Body of pancreas (tissue), 4 donors: Measurements from ENCODE around the gene TACR1. TPM values are rescaled to one million over a fixed set of nuclear protein-coding genes. Genes with fewer than 3 reads are reported as not detected.
A peak's percentile ranks its signal among the peaks of the same experiment; 100 is the strongest.

Source experiments
- ATAC-seq: fragments of 150-250 bp; one replicate; pipeline ENCODE4 v1.9.1; 2016
- DNase-seq, 4 donors: peaks; one replicate each; pipeline ENCODE4 v3.0.0-alpha.2; 2019
- H3K27ac ChIP-seq, 4 donors: fragments of 200-600 bp; sonication (generic); 1 replicate in 3 of 4; 2 replicates in 1 of 4; pipeline versions ENCODE4 v1.5.1 to v1.6.1; 2016 to 2019; ENCODE audit warnings: mild to moderate bottlenecking in 1 of 4, mixed read lengths in 1 of 4, moderate library complexity in 1 of 4
- H3K27me3 ChIP-seq, 2 donors: fragments of 200-600 bp; sonication (generic); one replicate each; pipeline ENCODE4 v1.6.0; 2016; ENCODE audit warnings: mild to moderate bottlenecking in 1 of 2
- H3K36me3 ChIP-seq, 2 donors: fragments of 200-600 bp; sonication (generic); replicated peaks in 1 of 2; 2 replicates each; pipeline ENCODE4 v1.5.1; 2016; ENCODE audit warnings: low read depth in 2 of 2; ENCODE audit not compliant: insufficient read depth in 1 of 2
- H3K4me1 ChIP-seq: fragments of 200-600 bp; sonication (generic); one replicate; pipeline ENCODE4 v1.6.0; 2016
- H3K4me3 ChIP-seq, 2 donors: fragments of 200-600 bp; sonication (generic); 1 replicate in 1 of 2; 2 replicates in 1 of 2; pipeline ENCODE4 v1.5.1; 2016 to 2019
- H3K9me3 ChIP-seq, 3 donors: fragments of 200-600 bp; sonication (generic); 1 replicate in 2 of 3; 2 replicates in 1 of 3; pipeline ENCODE4 v1.5.1; 2016
- POLR2A ChIP-seq, 3 donors: fragments of 450-650 bp; IDR thresholded peaks; one replicate each; pipeline ENCODE4 v1.6.1; 2016; ENCODE audit warnings: antibody characterized with exemption in 3 of 3, mild to moderate bottlenecking in 2 of 3
- whole genome bisulfite sequencing, 2 donors: methylation state at CpG; one replicate each; pipeline ENCODE4 v1.1.5; 2017; 5-methylcytosine and 5-hydroxymethylcytosine counted together
- intact Hi-C: fragments of 100-400 bp; cut with DNase I; formaldehyde crosslinking; loops from one replicate; pipeline ENCODE4 v1.15.1; 2023
- total RNA-seq, 2 donors: library from RNA; depleted of rRNA; stranded (reverse); fragments of >200 nt; gene quantifications; one replicate each; pipeline ENCODE4 v1.1.0, GENCODE V29; 2016
- TF ChIP-seq, protein P1 (sequence below), 7 experiments: fragments of 450-650 bp in 4 of 7; fragments of 200-600 bp in 3 of 7; sonication (generic) in 3 of 7; IDR thresholded peaks; one replicate each; pipeline ENCODE4 v1.5.1; 2016 to 2019; ENCODE audit warnings: antibody characterized with exemption in 7 of 7

Gene TACR1
- total RNA-seq, 2 donors from 2014 or later, result 0.52 TPM; not detected in 1

DNA sequence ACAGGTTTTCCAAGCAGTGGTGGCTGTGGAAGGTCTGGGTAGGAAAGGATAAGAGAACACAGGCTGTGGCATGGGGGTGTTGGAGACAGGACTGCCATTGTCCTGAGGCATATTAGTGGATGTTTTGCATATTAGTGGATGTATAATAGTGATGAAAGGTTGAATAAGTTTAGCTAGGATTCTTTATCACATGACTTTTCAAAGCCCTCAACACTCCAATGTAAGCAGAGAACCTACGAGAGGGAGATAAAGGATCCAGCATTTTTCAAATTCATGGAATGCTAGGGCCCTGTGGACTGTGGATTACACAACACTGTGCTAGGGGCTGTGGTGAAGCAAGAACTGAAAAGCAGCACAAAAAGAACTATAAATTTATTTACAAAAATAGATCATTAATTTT lies 177.6 kb downstream of the TACR1 start:
- ATAC-seq, result no peak
- Histone ChIP-seq H3K27me3 (no peaks in the 10 kb centered on the region), H3K36me3 (no peaks in the 10 kb centered on the region), H3K4me1 (no peaks in the 10 kb centered on the region), H3K27ac (no peak overlapping the region), H3K9me3 (no peaks in the 10 kb centered on the region), H3K4me3 (no peak overlapping the region)
- 46 to 54% methylated on average over 1 of the region's 1 CpG for WGBS, 2 donors
- intact Hi-C loops, result no loop called here
- TF ChIP-seq, protein P1, sequence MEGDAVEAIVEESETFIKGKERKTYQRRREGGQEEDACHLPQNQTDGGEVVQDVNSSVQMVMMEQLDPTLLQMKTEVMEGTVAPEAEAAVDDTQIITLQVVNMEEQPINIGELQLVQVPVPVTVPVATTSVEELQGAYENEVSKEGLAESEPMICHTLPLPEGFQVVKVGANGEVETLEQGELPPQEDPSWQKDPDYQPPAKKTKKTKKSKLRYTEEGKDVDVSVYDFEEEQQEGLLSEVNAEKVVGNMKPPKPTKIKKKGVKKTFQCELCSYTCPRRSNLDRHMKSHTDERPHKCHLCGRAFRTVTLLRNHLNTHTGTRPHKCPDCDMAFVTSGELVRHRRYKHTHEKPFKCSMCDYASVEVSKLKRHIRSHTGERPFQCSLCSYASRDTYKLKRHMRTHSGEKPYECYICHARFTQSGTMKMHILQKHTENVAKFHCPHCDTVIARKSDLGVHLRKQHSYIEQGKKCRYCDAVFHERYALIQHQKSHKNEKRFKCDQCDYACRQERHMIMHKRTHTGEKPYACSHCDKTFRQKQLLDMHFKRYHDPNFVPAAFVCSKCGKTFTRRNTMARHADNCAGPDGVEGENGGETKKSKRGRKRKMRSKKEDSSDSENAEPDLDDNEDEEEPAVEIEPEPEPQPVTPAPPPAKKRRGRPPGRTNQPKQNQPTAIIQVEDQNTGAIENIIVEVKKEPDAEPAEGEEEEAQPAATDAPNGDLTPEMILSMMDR (IDR thresholded peaks at IDR 0.05), result no peak
- no peak for TF ChIP-seq POLR2A (IDR thresholded peaks at IDR 0.05)
- DNase-seq, result no peak

DNA sequence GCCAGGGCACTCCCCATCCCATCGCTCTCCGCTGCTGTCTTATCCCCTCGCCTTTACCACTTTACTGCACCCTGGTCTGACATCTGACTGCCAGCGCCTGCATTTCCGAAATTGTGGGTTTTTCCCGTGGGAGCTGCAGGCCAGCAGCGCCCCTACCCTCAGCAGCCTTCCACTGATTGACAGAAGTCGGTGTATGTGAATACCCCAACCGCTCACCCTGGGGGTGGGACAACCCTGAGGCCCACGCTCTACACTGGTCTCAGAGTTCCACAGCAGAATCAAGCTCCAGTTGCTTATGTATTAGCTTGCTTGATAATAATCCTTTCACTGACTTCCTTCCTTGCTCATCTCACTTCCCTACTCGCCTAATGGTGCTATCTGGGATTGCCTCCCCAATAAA lies 178.8 kb downstream of the TACR1 start:
- 91 to 92% methylated on average over 11 of the region's 11 CpGs for WGBS, 2 donors
- Histone ChIP-seq H3K27ac (no peak overlapping the region), H3K36me3 (no peaks in the 10 kb centered on the region), H3K27me3 (no peaks in the 10 kb centered on the region), H3K9me3 (no peaks in the 10 kb centered on the region), H3K4me3 (no peak overlapping the region), H3K4me1 (no peaks in the 10 kb centered on the region)
- intact Hi-C loops, result no loop called here
- DNase-seq (no peak), ATAC-seq (no peak)
- no peak for TF ChIP-seq POLR2A (IDR thresholded peaks at IDR 0.05)
- TF ChIP-seq, protein P1 (IDR thresholded peaks at IDR 0.05), result no peak

DNA sequence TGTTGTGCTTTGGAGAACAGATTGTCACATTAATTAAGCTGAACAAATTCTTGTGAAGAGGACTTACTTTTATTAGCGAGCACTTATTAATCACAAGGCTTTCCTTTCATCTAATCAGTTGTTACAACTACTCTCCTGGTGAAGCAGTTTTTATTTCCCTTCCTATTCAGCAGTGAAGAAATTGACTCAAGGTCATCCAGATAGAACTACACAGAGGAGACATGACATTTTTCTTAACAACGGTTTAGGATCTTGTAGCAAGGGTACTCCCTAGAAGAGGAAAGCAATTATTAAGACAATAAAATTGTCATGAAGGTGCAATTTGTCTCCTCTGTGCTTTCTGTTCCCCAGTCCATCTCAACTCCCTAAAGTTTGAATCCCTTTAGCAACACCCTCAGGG lies 179.5 kb downstream of the TACR1 start:
- H3K4me3 ChIP-seq, result no peak overlapping the region
- DNase-seq, result no peak

DNA sequence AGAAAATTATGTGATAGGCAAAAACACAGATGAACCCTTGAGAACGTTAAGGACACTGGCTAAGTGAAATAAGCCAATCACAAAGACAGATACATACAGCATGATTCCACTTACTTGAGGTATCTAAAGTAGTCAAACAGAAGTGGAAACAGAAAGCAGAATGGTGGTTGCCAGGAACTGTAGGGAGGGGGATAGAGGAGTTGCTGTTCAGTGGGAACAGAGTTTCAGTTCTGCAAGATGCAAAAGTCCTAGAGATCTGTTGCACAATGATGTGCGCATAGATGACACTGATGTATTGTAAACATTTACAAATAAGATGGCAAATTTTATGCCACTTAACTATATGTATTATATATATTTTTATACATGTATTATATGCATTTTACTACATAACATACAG lies 181.2 kb downstream of the TACR1 start:
- intact Hi-C loops, result no loop called here
- WGBS, 2 donors, result 78 to 83% methylated on average over 2 of the region's 2 CpGs
- H3K4me1 ChIP-seq, result no peaks in the 10 kb centered on the region
- no peaks in the 10 kb centered on the region for H3K36me3 ChIP-seq
- no peak overlapping the region for H3K4me3 ChIP-seq
- H3K9me3 ChIP-seq, result no peaks in the 10 kb centered on the region
- ATAC-seq, result no peak
- no peaks in the 10 kb centered on the region for H3K27me3 ChIP-seq
- TF ChIP-seq POLR2A (IDR thresholded peaks at IDR 0.05), result no peak
- TF ChIP-seq, protein P1 (IDR thresholded peaks at IDR 0.05), result no peak
- peak in 1 of 4 donors; percentile 37 for DNase-seq
- no peak overlapping the region for H3K27ac ChIP-seq

More for the DNA sequence above, 179.5 kb downstream of the TACR1 start:
- intact Hi-C loops, result no loop called here
- Histone ChIP-seq H3K9me3 (no peaks in the 10 kb centered on the region), H3K36me3 (no peaks in the 10 kb centered on the region), H3K27me3 (no peaks in the 10 kb centered on the region), H3K4me1 (no peaks in the 10 kb centered on the region), H3K27ac (no peak overlapping the region)
- 45 to 52% methylated on average over 2 of the region's 2 CpGs for WGBS, 2 donors
- no peak for ATAC-seq
- TF ChIP-seq, protein P1 (IDR thresholded peaks at IDR 0.05), result no peak
- TF ChIP-seq POLR2A (IDR thresholded peaks at IDR 0.05), result no peak

DNA sequence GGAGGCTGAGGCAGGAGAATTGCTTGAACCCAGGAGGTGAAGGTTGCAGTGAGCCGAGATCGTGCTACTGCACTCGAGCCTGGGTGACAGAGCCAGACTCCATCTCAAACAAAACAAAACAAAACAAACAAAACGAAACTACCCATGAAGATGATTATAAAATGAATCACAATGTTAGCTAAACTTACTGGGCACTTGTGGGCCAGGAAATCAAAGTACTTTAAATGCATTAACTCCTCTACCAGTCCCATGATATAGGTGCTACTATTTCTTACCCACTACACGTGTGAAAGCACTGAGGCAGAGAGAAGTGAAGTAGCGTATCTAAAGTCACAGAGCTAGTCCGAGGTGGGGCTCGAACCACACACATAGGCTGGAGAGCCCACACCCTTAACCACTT lies 187.2 kb downstream of the TACR1 start:
- TF ChIP-seq, protein P1 (IDR thresholded peaks at IDR 0.05), result no peak
- TF ChIP-seq POLR2A (IDR thresholded peaks at IDR 0.05), result no peak
- H3K36me3 ChIP-seq, result no peaks in the 10 kb centered on the region
- DNase-seq, result no peak
- ATAC-seq, result no peak
- intact Hi-C loops, result no loop called here
- H3K9me3 ChIP-seq, result no peaks in the 10 kb centered on the region
- H3K27ac ChIP-seq, result no peak overlapping the region
- no peak overlapping the region for H3K4me3 ChIP-seq
- 72 to 76% methylated on average over 8 of the region's 8 CpGs for WGBS, 2 donors
- no peaks in the 10 kb centered on the region for H3K4me1 ChIP-seq
- H3K27me3 ChIP-seq, result no peaks in the 10 kb centered on the region
